Measurements from ENCODE around the gene PTGIR.

PTGIR gene

GRCh38 chr19:46611776-46612175 lies 13.1 kb downstream of the PTGIR start:
- no peak overlapping the region for H3K4me3 Mint-ChIP-seq
- peaks cover 49% of the 10 kb centered on the region for H3K36me3 Mint-ChIP-seq
- no peaks in the 10 kb centered on the region for H3K9me3 Mint-ChIP-seq
- peaks cover 54% of the 10 kb centered on the region for H3K4me1 Mint-ChIP-seq
- no peak for ATAC-seq
- H3K27ac Mint-ChIP-seq, result peak overlapping the region; percentile 38
- no peaks in the 10 kb centered on the region for H3K27me3 Mint-ChIP-seq

GRCh38 chr19:46610851-46611770 lies 13.8 kb downstream of the PTGIR start:
- Mint-ChIP-seq H3K36me3 (peaks cover 55% of the 10 kb centered on the region), H3K4me1 (peaks cover 49% of the 10 kb centered on the region), H3K4me3 (peak overlapping the region; percentile 18), H3K9me3 (no peaks in the 10 kb centered on the region), H3K27ac (peak overlapping the region; percentile 38), H3K27me3 (no peaks in the 10 kb centered on the region)
- ATAC-seq, result peak; percentile 54

GRCh38 chr19:46610413-46610775 lies 14.5 kb downstream of the PTGIR start:
- Mint-ChIP-seq H3K36me3 (peaks cover 57% of the 10 kb centered on the region), H3K27me3 (no peaks in the 10 kb centered on the region), H3K9me3 (no peaks in the 10 kb centered on the region), H3K4me3 (no peak overlapping the region), H3K4me1 (peaks cover 43% of the 10 kb centered on the region), H3K27ac (peak overlapping the region; percentile 38)
- ATAC-seq, result no peak

GRCh38 chr19:46609511-46610412 lies 15.1 kb downstream of the PTGIR start:
- H3K36me3 Mint-ChIP-seq, result peaks cover 57% of the 10 kb centered on the region
- H3K4me1 Mint-ChIP-seq, result peaks cover 43% of the 10 kb centered on the region
- no peak overlapping the region for H3K27ac Mint-ChIP-seq
- no peaks in the 10 kb centered on the region for H3K27me3 Mint-ChIP-seq
- no peak for ATAC-seq
- no peak overlapping the region for H3K4me3 Mint-ChIP-seq
- H3K9me3 Mint-ChIP-seq, result no peaks in the 10 kb centered on the region

- peaks cover 57% of the 10 kb centered on the region for H3K36me3 Mint-ChIP-seq
- H3K27ac Mint-ChIP-seq, result no peak overlapping the region
- H3K27me3 Mint-ChIP-seq, result no peaks in the 10 kb centered on the region
- H3K4me3 Mint-ChIP-seq, result no peak overlapping the region
- peaks cover 38% of the 10 kb centered on the region for H3K4me1 Mint-ChIP-seq
- no peaks in the 10 kb centered on the region for H3K9me3 Mint-ChIP-seq
- no peak for ATAC-seq
Observed at GRCh38 chr19:46608581-46609345, 16.1 kb downstream of the PTGIR start.

GRCh38 chr19:46608178-46608577 lies 16.7 kb downstream of the PTGIR start:
- Mint-ChIP-seq H3K27ac (no peak overlapping the region), H3K4me3 (no peak overlapping the region), H3K27me3 (no peaks in the 10 kb centered on the region), H3K9me3 (no peaks in the 10 kb centered on the region), H3K36me3 (peaks cover 57% of the 10 kb centered on the region), H3K4me1 (peaks cover 43% of the 10 kb centered on the region)
- ATAC-seq, result no peak

- H3K4me1 Mint-ChIP-seq, result peaks cover 47% of the 10 kb centered on the region
- H3K27me3 Mint-ChIP-seq, result no peaks in the 10 kb centered on the region
- ATAC-seq, result no peak
- no peak overlapping the region for H3K27ac Mint-ChIP-seq
- H3K9me3 Mint-ChIP-seq, result no peaks in the 10 kb centered on the region
- H3K4me3 Mint-ChIP-seq, result no peak overlapping the region
- H3K36me3 Mint-ChIP-seq, result peaks cover 57% of the 10 kb centered on the region
Observed at GRCh38 chr19:46607448-46607841, 17.4 kb downstream of the PTGIR start.

- Mint-ChIP-seq H3K4me3 (no peak overlapping the region), H3K9me3 (no peaks in the 10 kb centered on the region), H3K36me3 (peaks cover 63% of the 10 kb centered on the region)
Observed at GRCh38 chr19:46606681-46607447, 18.0 kb downstream of the PTGIR start.

GRCh38 chr19:46606019-46606418 lies 18.9 kb downstream of the PTGIR start:
- Mint-ChIP-seq H3K27me3 (no peaks in the 10 kb centered on the region), H3K9me3 (no peaks in the 10 kb centered on the region), H3K36me3 (peaks cover 61% of the 10 kb centered on the region), H3K4me1 (peaks cover 45% of the 10 kb centered on the region), H3K4me3 (no peak overlapping the region), H3K27ac (no peak overlapping the region)
- ATAC-seq, result no peak

More at GRCh38 chr19:46606681-46607447, 18.0 kb downstream of the PTGIR start:
- Mint-ChIP-seq H3K4me1 (peaks cover 47% of the 10 kb centered on the region), H3K27me3 (no peaks in the 10 kb centered on the region), H3K27ac (no peak overlapping the region)
- no peak for ATAC-seq

GRCh38 chr19:46605356-46605821 lies 19.5 kb downstream of the PTGIR start:
- H3K27me3 Mint-ChIP-seq, result no peaks in the 10 kb centered on the region
- ATAC-seq, result no peak
- H3K9me3 Mint-ChIP-seq, result no peaks in the 10 kb centered on the region
- peaks cover 38% of the 10 kb centered on the region for H3K4me1 Mint-ChIP-seq
- no peak overlapping the region for H3K4me3 Mint-ChIP-seq
- H3K36me3 Mint-ChIP-seq, result peaks cover 54% of the 10 kb centered on the region
- H3K27ac Mint-ChIP-seq, result no peak overlapping the region

GRCh38 chr19:46604781-46605355 lies 20.0 kb downstream of the PTGIR start:
- Mint-ChIP-seq H3K4me3 (no peak overlapping the region), H3K4me1 (peaks cover 37% of the 10 kb centered on the region), H3K9me3 (no peaks in the 10 kb centered on the region), H3K27me3 (no peaks in the 10 kb centered on the region), H3K36me3 (peaks cover 49% of the 10 kb centered on the region), H3K27ac (no peak overlapping the region)
- no peak for ATAC-seq

- Mint-ChIP-seq H3K4me1 (peaks cover 33% of the 10 kb centered on the region), H3K36me3 (peaks cover 40% of the 10 kb centered on the region), H3K9me3 (peaks cover 3% of the 10 kb centered on the region), H3K27ac (peak overlapping the region; percentile 100), H3K4me3 (no peak overlapping the region), H3K27me3 (no peaks in the 10 kb centered on the region)
- ATAC-seq, result no peak
Observed at GRCh38 chr19:46603752-46604231, 21.1 kb downstream of the PTGIR start.

- peaks cover 40% of the 10 kb centered on the region for H3K36me3 Mint-ChIP-seq
- peaks cover 33% of the 10 kb centered on the region for H3K4me1 Mint-ChIP-seq
- peak overlapping the region; percentile 92 for H3K4me3 Mint-ChIP-seq
- ATAC-seq, result no peak
- peaks cover 8% of the 10 kb centered on the region for H3K9me3 Mint-ChIP-seq
- H3K27ac Mint-ChIP-seq, result peak overlapping the region; percentile 100
- no peaks in the 10 kb centered on the region for H3K27me3 Mint-ChIP-seq
Observed at GRCh38 chr19:46603195-46603637, 21.7 kb downstream of the PTGIR start.
